HCT116 (cell line): Measurements from ENCODE around the gene TMEM156. TPM values are rescaled to one million over a fixed set of nuclear protein-coding genes. Genes with fewer than 3 reads are reported as not detected.

ENCODE experiments used
- ATAC-seq: fragments of 200-7000 bp; cut with Tn5 transposase; 2 replicates; pipeline ENCODE4 v1.9.1; 2020; ENCODE audit warnings: mild to moderate bottlenecking, moderate library complexity
- BruUV-seq: library from RNA; stranded (reverse); fragments of 400-500 nt; replicated peaks from 2 replicates; lab custom pipeline; 2021; lab: Mats Ljungman, UMichigan
- CTCF ChIA-PET: fragments of 300-600 bp; sonication (Branson Sonifier 250); formaldehyde crosslinking; loops from one replicate; lab custom pipeline; 2021; ENCODE audit warnings: antibody characterized with exemption; lab: Charles Lee
- POLR2A ChIA-PET: fragments of 300-600, 350-600 bp; sonication (Branson Sonifier 250); formaldehyde crosslinking; loops from one replicate; lab custom pipeline; 2021; ENCODE audit warnings: antibody characterized with exemption; lab: Charles Lee
- RAD21 ChIA-PET, 2 experiments: fragments of 300-600 bp; sonication (Branson Sonifier 250); formaldehyde crosslinking; loops; one replicate each; lab custom pipeline; 2023; ENCODE audit warnings: low total read pairs in 2 of 2; ENCODE audit not compliant: uncharacterized antibody in 2 of 2, unreplicated experiment in 2 of 2, low non-redundant PET in 1 of 2; lab: Charles Lee
- DNase-seq: peaks from one replicate; pipeline ENCODE4 v3.0.0-alpha.2; 2010; ENCODE audit warnings: low read depth, low spot score
- H2AFZ ChIP-seq: fragments of 200-600 bp; shearing (Covaris generic), sonication (generic); 2 replicates; pipeline ENCODE4 v1.6.1; 2017; ENCODE audit warnings: low read depth, mixed run types, mixed read lengths, antibody characterized with exemption, low read length; ENCODE audit not compliant: poor library complexity, severe bottlenecking
- H3K27ac ChIP-seq: 2 replicates; pipeline ENCODE4 v1.5.1; 2012; ENCODE audit warnings: low read depth, low read length
- H3K27me3 ChIP-seq: fragments of 200-600 bp; sonication (generic); 2 replicates; pipeline ENCODE4 v1.6.1; 2016; ENCODE audit warnings: mixed run types, low read length, mixed read lengths; ENCODE audit not compliant: insufficient read depth
- H3K36me3 ChIP-seq, 2 experiments: fragments of 200-500 bp in 1 of 2; fragments of 200-600 bp in 1 of 2; sonication (Bioruptor generic) in 1 of 2; sonication (generic) in 1 of 2; 2 replicates each; pipeline versions ENCODE4 v1.5.1 to v1.6.1; 2014 to 2016; ENCODE audit warnings: low read length in 2 of 2, inconsistent platforms in 1 of 2, mixed read lengths in 1 of 2, mixed run types in 1 of 2; ENCODE audit not compliant: insufficient read depth in 2 of 2, control insufficient read depth in 1 of 2
- H3K4me1 ChIP-seq, 2 experiments: fragments of 200-600 bp in 1 of 2; sonication (generic) in 1 of 2; 2 replicates each; pipeline versions ENCODE4 v1.5.1 to v1.6.1; 2012 to 2017; ENCODE audit warnings: low read length in 2 of 2, inconsistent platforms in 1 of 2, mild to moderate bottlenecking in 1 of 2, mixed read lengths in 1 of 2, mixed run types in 1 of 2, moderate library complexity in 1 of 2; ENCODE audit not compliant: insufficient read depth in 2 of 2, control insufficient read depth in 1 of 2
- H3K4me2 ChIP-seq: fragments of 200-600 bp; sonication (generic); 2 replicates; pipeline ENCODE4 v1.6.1; 2017; ENCODE audit warnings: mixed run types, low read length, mixed read lengths
- H3K4me3 ChIP-seq, 2 experiments: fragments of 200-600 bp in 1 of 2; sonication (generic) in 1 of 2; replicated peaks in 1 of 2; 2 replicates each; pipeline ENCODE4 v1.5.1; 2011 to 2016; ENCODE audit warnings: low read length in 2 of 2, control low read depth in 1 of 2, low read depth in 1 of 2, mild to moderate bottlenecking in 1 of 2, mixed read lengths in 1 of 2, mixed run types in 1 of 2
- H3K79me2 ChIP-seq: fragments of 200-600 bp; sonication (generic); 2 replicates; pipeline ENCODE4 v1.6.1; 2017; ENCODE audit warnings: mild to moderate bottlenecking, mixed run types, low read length, moderate library complexity, mixed read lengths; ENCODE audit not compliant: insufficient read depth
- H3K9ac ChIP-seq: fragments of 200-600 bp; sonication (generic); 2 replicates; pipeline ENCODE4 v1.6.1; 2016; ENCODE audit warnings: low read length, mixed read lengths
- H3K9me2 ChIP-seq: fragments of 200-600 bp; sonication (generic), shearing (Covaris generic); 2 replicates; pipeline ENCODE4 v1.6.1; 2017; ENCODE audit warnings: mixed run types, mild to moderate bottlenecking, moderate library complexity; ENCODE audit not compliant: insufficient read depth
- H3K9me3 ChIP-seq, 2 experiments: fragments of 200-500 bp in 1 of 2; fragments of 200-600 bp in 1 of 2; sonication (Bioruptor generic) in 1 of 2; sonication (generic) in 1 of 2; 2 replicates each; pipeline ENCODE4 v1.6.1; 2014 to 2017; ENCODE audit warnings: low read length in 2 of 2, mixed read lengths in 2 of 2, inconsistent platforms in 1 of 2, low read depth in 1 of 2, mild to moderate bottlenecking in 1 of 2, mixed run types in 1 of 2, moderate library complexity in 1 of 2; ENCODE audit not compliant: control insufficient read depth in 1 of 2, insufficient read depth in 1 of 2
- H4K20me1 ChIP-seq: fragments of 200-600 bp; sonication (generic), shearing (Covaris generic); 2 replicates; pipeline ENCODE4 v1.6.1; 2017; ENCODE audit warnings: mixed run types, mild to moderate bottlenecking, moderate library complexity; ENCODE audit not compliant: insufficient read depth
- ATF3 ChIP-seq: IDR thresholded peaks from 2 replicates; pipeline ENCODE4 v1.6.1; 2012
- CEBPB ChIP-seq: IDR thresholded peaks from 2 replicates; pipeline ENCODE4 v1.6.1; 2012; ENCODE audit warnings: low read depth
- EGR1 ChIP-seq: IDR thresholded peaks from 2 replicates; pipeline ENCODE4 v1.6.1; 2012; ENCODE audit warnings: low read depth
- EZH2 ChIP-seq: fragments of 200-600 bp; sonication (generic); IDR thresholded peaks from 2 replicates; pipeline ENCODE4 v1.6.1; 2017; ENCODE audit warnings: antibody characterized with exemption, mixed run types
- EZH2phosphoT487 ChIP-seq: fragments of 200-600 bp; IDR thresholded peaks from 2 replicates; pipeline ENCODE4 v1.6.1; 2018; ENCODE audit warnings: antibody characterized with exemption, borderline replicate concordance
- FOSL1 ChIP-seq: IDR thresholded peaks from 2 replicates; pipeline ENCODE4 v1.6.1; 2012; ENCODE audit warnings: low read depth
- JUND ChIP-seq: IDR thresholded peaks from 2 replicates; pipeline ENCODE4 v1.6.1; 2012
- POLR2A ChIP-seq: IDR thresholded peaks from 2 replicates; pipeline ENCODE4 v1.7.0; 2011; ENCODE audit warnings: borderline replicate concordance; ENCODE audit not compliant: insufficient read depth, insufficient read length; ENCODE audit errors: extremely low read depth
- POLR2AphosphoS5 ChIP-seq: IDR thresholded peaks from 2 replicates; pipeline ENCODE4 v1.6.1; 2011; ENCODE audit warnings: mild to moderate bottlenecking, low read depth, low read length, moderate library complexity
- SIN3A ChIP-seq: IDR thresholded peaks from 2 replicates; pipeline ENCODE4 v1.6.1; 2012; ENCODE audit warnings: low read depth
- SP1 ChIP-seq: IDR thresholded peaks from 2 replicates; pipeline ENCODE4 v1.6.1; 2012; ENCODE audit warnings: low read depth
- SRF ChIP-seq: IDR thresholded peaks from 2 replicates; pipeline ENCODE4 v1.6.1; 2012; ENCODE audit warnings: low read depth
- TCF7L2 ChIP-seq: IDR thresholded peaks from 2 replicates; pipeline ENCODE4 v1.7.0; 2011; ENCODE audit warnings: borderline replicate concordance, inconsistent platforms; ENCODE audit not compliant: insufficient read depth, insufficient read length; ENCODE audit errors: extremely low read depth
- ZBTB33 ChIP-seq: IDR thresholded peaks from 2 replicates; pipeline ENCODE4 v1.6.1; 2011; ENCODE audit warnings: mild to moderate bottlenecking, low read length, moderate library complexity; ENCODE audit not compliant: insufficient replicate concordance; ENCODE audit errors: extremely low read depth
- ZNF274 ChIP-seq: fragments of 200-500 bp; sonication (Bioruptor generic); IDR thresholded peaks from 2 replicates; pipeline ENCODE4 v1.6.1; 2014; ENCODE audit warnings: mild to moderate bottlenecking, low read depth, low read length, inconsistent platforms
- intact Hi-C: fragments of 100-400 bp; cut with micrococcal nuclease; formaldehyde crosslinking; loops from 2 replicates; pipeline ENCODE4 v1.10.0; 2022
- total RNA-seq: library from RNA; stranded (reverse); gene quantifications from one replicate; pipeline ENCODE4 v1.2.1, GENCODE V29; 2021; ENCODE audit not compliant: unreplicated experiment

The TMEM156 gene
- total RNA-seq, 1 experiment from 2014 or later, result 0.22 TPM

DNA sequence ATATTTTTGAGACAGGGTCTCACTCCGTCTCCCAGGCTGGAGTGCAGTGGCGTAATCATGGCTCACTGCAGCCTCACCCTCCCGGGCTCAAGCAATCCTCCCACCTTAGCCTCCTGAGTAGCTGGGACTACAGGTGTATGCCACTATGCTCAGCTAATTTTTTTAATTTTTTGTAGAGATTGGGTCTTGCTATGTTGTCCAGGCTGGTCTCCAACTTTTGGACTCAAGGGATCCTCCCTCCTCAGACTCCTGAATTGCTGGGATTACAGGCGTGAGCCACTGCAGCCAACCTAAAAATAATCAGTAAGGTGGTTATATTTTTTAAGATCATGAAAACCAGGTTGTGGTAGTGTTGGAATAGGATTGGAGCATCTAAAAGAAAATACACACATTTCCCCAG, 38.1 kb downstream of the TMEM156 start:
- intact Hi-C loops, result no loop called here

More for the DNA sequence above, 38.1 kb downstream of the TMEM156 start:
- no TSS peak for BruUV-seq
- no peaks in the 10 kb centered on the region for H3K36me3 ChIP-seq
- no peak overlapping the region for H3K4me2 ChIP-seq
- no peak overlapping the region for H3K4me3 ChIP-seq
- CTCF ChIA-PET, result no interaction called here
- no peak overlapping the region for H2AFZ ChIP-seq
- no peaks in the 10 kb centered on the region for H4K20me1 ChIP-seq
- no peak for ATAC-seq
- H3K27ac ChIP-seq, result no peak overlapping the region
- no peaks in the 10 kb centered on the region for H3K79me2 ChIP-seq
- no peak for TF ChIP-seq SIN3A
- TF ChIP-seq SRF, result no peak
- no peak for TF ChIP-seq JUND
- no peak for TF ChIP-seq ZBTB33
- TF ChIP-seq POLR2AphosphoS5, result no peak
- no peak for TF ChIP-seq EZH2
- TF ChIP-seq TCF7L2, result no peak
- TF ChIP-seq ATF3, result no peak
- no peak for TF ChIP-seq EGR1
- no peak for TF ChIP-seq CEBPB
- no peak for TF ChIP-seq FOSL1
- TF ChIP-seq EZH2phosphoT487, result no peak
- TF ChIP-seq SP1, result no peak
- no peak for TF ChIP-seq POLR2A
- TF ChIP-seq ZNF274, result no peak
- peaks cover 0 to 3% of the 10 kb centered on the region in 2 experiments; a peak in 2 of 4 replicates for H3K4me1 ChIP-seq
- no peak for DNase-seq
- no peaks in the 10 kb centered on the region for H3K27me3 ChIP-seq
- RAD21 ChIA-PET, result no interaction called here
- H3K9ac ChIP-seq, result no peak overlapping the region
- POLR2A ChIA-PET, result interaction anchor here (1.3 kb wide), 1 partner anchor 9 kb away, joined by 3 read pairs; no protein-coding TSS in a partner anchor
- H3K9me3 ChIP-seq, result 0 out of 4 replicates have a peak, but pooled peaks cover 0 to 2% of the 10 kb centered on the region in 2 experiments
- H3K9me2 ChIP-seq, result no peaks in the 10 kb centered on the region
